GM19239 (cell line): ENCODE results near the gene GPHA2.
A peak's percentile ranks its signal among the peaks of the same experiment; 100 is the strongest.
"Not testable (repeated sequence)": the region's sequence is repeated elsewhere in the genome, so short reads cannot be mapped to it uniquely, and the experiment has no call there.

ENCODE experiments used
- DNase-seq: peaks from one replicate; pipeline ENCODE4 v3.0.0; 2011; ENCODE audit warnings: low spot score; ENCODE audit not compliant: insufficient read length
- FAIRE-seq: peaks from 2 replicates; lab custom pipeline; 2011; peaks lifted over from hg19 to GRCh38; lab: Jason Lieb, UNC

Gene GPHA2

GRCh38 chr11:64935359-64936081 is at the start of gene GPHA2:
Gene GPHA2 (minus strand): TSS chr11:64935893. CDS start chr11:64935460, 433 bp downstream.
- DNase-seq = no peak
- no peak for FAIRE-seq

- DNase-seq, FAIRE-seq: not testable (repeated sequence)
Observed at GRCh38 chr11:64983339-64983738, 47.6 kb upstream of the GPHA2 start.

GRCh38 chr11:64976651-64977050 is 41.0 kb upstream of the GPHA2 start:
- FAIRE-seq (no peak), DNase-seq (no peak)

- DNase-seq (no peak), FAIRE-seq (no peak)
Observed at GRCh38 chr11:64974124-64974523, 38.4 kb upstream of the GPHA2 start.

GRCh38 chr11:64971421-64972233 is 35.9 kb upstream of the GPHA2 start, which contains the start of gene MAJIN:
Gene MAJIN (minus strand): TSS chr11:64972108. CDS start chr11:64959405, 12,703 bp downstream.
- DNase-seq (peak; percentile 61), FAIRE-seq (no peak)

- no peak for FAIRE-seq
- no peak for DNase-seq
Observed at GRCh38 chr11:64970731-64971151, 35.0 kb upstream of the GPHA2 start.

- DNase-seq = no peak
- no peak for FAIRE-seq
Observed at GRCh38 chr11:64969209-64969608, 33.5 kb upstream of the GPHA2 start.

GRCh38 chr11:64967375-64967774 is 31.7 kb upstream of the GPHA2 start:
- FAIRE-seq = no peak
- no peak for DNase-seq

- FAIRE-seq (no peak), DNase-seq (no peak)
Observed at GRCh38 chr11:64963072-64963631, 27.5 kb upstream of the GPHA2 start.

GRCh38 chr11:64960719-64961118 is 25.0 kb upstream of the GPHA2 start:
- FAIRE-seq = no peak
- DNase-seq = no peak

- DNase-seq (no peak), FAIRE-seq (no peak)
Observed at GRCh38 chr11:64959498-64959897, 23.8 kb upstream of the GPHA2 start.

- FAIRE-seq = no peak
Observed at GRCh38 chr11:64954201-64954600, 18.5 kb upstream of the GPHA2 start.

GRCh38 chr11:64951529-64951928 is 15.8 kb upstream of the GPHA2 start:
- FAIRE-seq (no peak), DNase-seq (no peak)

More at GRCh38 chr11:64954201-64954600, 18.5 kb upstream of the GPHA2 start:
- DNase-seq = no peak

- FAIRE-seq (no peak), DNase-seq (no peak)
Observed at GRCh38 chr11:64947208-64947814, 11.6 kb upstream of the GPHA2 start.

- no peak for FAIRE-seq
- no peak for DNase-seq
Observed at GRCh38 chr11:64936539-64936938, 846 bp upstream of the GPHA2 start.

GRCh38 chr11:64934682-64935358 is 873 bp downstream of the GPHA2 start:
- FAIRE-seq (no peak), DNase-seq (no peak)

- FAIRE-seq (no peak), DNase-seq (no peak)
Observed at GRCh38 chr11:64933935-64934681, 1.6 kb downstream of the GPHA2 start.

GRCh38 chr11:64933213-64933934 is 2.3 kb downstream of the GPHA2 start:
- FAIRE-seq = no peak
- no peak for DNase-seq

GRCh38 chr11:64932324-64932723 is 3.4 kb downstream of the GPHA2 start:
- FAIRE-seq (no peak), DNase-seq (no peak)
